Ascending aorta (tissue), 2 donors: Measurements from ENCODE around the gene GPS2. TPM values are rescaled to one million over a fixed set of nuclear protein-coding genes. Genes with fewer than 3 reads are reported as not detected.

Experiments used
- DNase-seq, 2 donors: peaks; one replicate each; pipeline ENCODE4 v3.0.0-alpha.2; 2019; ENCODE audit warnings: low spot score in 2 of 2
- H3K27ac ChIP-seq, 2 donors: fragments of 200-600 bp; sonication (generic); one replicate each; pipeline ENCODE4 v1.5.1; 2016 to 2017; ENCODE audit warnings: mild to moderate bottlenecking in 1 of 2
- H3K27me3 ChIP-seq: fragments of 200-600 bp; sonication (generic); one replicate; pipeline ENCODE4 v1.5.1; 2017
- H3K36me3 ChIP-seq, 2 donors: fragments of 200-600 bp; sonication (generic); one replicate each; pipeline ENCODE4 v1.5.1; 2016
- H3K4me1 ChIP-seq, 2 donors: fragments of 200-600 bp; sonication (generic); one replicate each; pipeline ENCODE4 v1.5.1; 2016 to 2017; ENCODE audit warnings: mild to moderate bottlenecking in 1 of 2
- H3K4me3 ChIP-seq, 2 donors: fragments of 200-600 bp; sonication (generic); one replicate each; pipeline ENCODE4 v1.5.1; 2016 to 2017; ENCODE audit warnings: mild to moderate bottlenecking in 1 of 2
- H3K9me3 ChIP-seq, 2 donors: fragments of 200-600 bp; sonication (generic); one replicate each; pipeline ENCODE4 v1.5.1; 2016
- intact Hi-C: fragments of 100-400 bp; cut with DNase I; formaldehyde crosslinking; loops from one replicate; pipeline ENCODE4 v1.15.1; 2023
- total RNA-seq: library from RNA; depleted of rRNA; stranded (reverse); fragments of >200 nt; gene quantifications from one replicate; pipeline ENCODE4 v1.1.0, GENCODE V29; 2016
- TF ChIP-seq, protein P1 (sequence below), 3 experiments: fragments of 200-600 bp in 2 of 3; fragments of 450-650 bp in 1 of 3; sonication (generic) in 2 of 3; IDR thresholded peaks; one replicate each; pipeline ENCODE4 v1.5.1; 2016 to 2019; ENCODE audit warnings: antibody characterized with exemption in 3 of 3, mild to moderate bottlenecking in 1 of 3, moderate library complexity in 1 of 3

GPS2 gene
- total RNA-seq, 1 donor from 2014 or later, result 52.4 TPM

DNA sequence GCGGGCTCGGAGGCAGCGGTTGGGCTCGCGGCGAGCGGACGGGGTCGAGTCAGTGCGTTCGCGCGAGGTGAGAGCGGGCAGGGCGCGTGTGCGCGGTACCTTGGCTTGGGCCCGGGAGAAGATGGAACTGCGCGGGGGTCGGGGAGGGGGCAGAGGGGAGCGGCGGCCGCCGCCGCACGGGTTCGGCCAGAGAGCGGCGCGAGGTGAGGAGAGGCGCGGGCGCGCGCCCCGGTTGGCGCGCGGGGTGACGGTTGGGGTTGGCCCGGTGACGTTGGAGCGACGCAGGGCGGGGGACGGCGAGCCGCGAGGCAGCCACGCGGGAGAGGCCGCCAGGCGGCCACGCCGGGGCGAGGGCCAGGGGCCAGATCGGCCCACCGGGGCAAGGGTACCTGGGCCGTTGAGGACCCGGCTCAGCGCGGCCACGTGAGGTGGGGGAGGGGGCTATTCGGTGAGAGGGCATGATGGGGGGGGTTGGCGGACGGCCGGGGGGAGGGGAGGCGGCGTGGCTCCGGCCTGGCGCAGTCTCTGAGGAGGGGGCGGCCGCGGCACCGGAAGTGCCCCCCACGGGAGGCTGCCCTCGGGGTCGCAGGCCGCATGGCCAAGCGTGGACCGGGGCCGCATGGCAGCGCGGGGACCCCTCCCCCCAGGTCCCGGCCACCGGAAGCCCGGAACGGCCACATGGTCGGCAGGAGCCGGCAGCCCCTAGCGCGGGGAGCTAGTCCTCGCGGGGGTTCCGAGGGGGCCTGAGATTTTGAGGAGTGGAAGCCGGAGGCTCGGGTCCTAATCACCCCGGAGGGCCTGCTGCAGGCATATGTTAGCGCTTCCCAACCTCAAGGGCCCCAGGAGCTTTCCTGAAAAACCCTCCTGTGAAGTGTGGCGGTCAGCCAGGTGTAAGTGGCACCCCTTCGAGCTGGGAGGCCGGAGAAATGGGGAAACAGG, 7.2 kb downstream of the GPS2 start:
- H3K4me3 ChIP-seq, result peak overlapping the region; percentile 76 to 99
- H3K27me3 ChIP-seq, result no peaks in the 10 kb centered on the region
- intact Hi-C loops, result loop anchor here (1.0 to 5.0 kb wide), 4 partner anchors 43 to 379 kb away; partner anchors contain the start of genes ELP5, PHF23, TP53 and WRAP53
- peaks cover 3 to 28% of the 10 kb centered on the region in 2 donors for H3K4me1 ChIP-seq
- H3K9me3 ChIP-seq, result no peaks in the 10 kb centered on the region
- H3K36me3 ChIP-seq, result peaks cover 34 to 35% of the 10 kb centered on the region in 2 donors
- peak overlapping the region; percentile 97 to 100 for H3K27ac ChIP-seq
- TF ChIP-seq, protein P1, sequence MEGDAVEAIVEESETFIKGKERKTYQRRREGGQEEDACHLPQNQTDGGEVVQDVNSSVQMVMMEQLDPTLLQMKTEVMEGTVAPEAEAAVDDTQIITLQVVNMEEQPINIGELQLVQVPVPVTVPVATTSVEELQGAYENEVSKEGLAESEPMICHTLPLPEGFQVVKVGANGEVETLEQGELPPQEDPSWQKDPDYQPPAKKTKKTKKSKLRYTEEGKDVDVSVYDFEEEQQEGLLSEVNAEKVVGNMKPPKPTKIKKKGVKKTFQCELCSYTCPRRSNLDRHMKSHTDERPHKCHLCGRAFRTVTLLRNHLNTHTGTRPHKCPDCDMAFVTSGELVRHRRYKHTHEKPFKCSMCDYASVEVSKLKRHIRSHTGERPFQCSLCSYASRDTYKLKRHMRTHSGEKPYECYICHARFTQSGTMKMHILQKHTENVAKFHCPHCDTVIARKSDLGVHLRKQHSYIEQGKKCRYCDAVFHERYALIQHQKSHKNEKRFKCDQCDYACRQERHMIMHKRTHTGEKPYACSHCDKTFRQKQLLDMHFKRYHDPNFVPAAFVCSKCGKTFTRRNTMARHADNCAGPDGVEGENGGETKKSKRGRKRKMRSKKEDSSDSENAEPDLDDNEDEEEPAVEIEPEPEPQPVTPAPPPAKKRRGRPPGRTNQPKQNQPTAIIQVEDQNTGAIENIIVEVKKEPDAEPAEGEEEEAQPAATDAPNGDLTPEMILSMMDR (IDR thresholded peaks at IDR 0.05), result no peak
- no peak for DNase-seq

DNA sequence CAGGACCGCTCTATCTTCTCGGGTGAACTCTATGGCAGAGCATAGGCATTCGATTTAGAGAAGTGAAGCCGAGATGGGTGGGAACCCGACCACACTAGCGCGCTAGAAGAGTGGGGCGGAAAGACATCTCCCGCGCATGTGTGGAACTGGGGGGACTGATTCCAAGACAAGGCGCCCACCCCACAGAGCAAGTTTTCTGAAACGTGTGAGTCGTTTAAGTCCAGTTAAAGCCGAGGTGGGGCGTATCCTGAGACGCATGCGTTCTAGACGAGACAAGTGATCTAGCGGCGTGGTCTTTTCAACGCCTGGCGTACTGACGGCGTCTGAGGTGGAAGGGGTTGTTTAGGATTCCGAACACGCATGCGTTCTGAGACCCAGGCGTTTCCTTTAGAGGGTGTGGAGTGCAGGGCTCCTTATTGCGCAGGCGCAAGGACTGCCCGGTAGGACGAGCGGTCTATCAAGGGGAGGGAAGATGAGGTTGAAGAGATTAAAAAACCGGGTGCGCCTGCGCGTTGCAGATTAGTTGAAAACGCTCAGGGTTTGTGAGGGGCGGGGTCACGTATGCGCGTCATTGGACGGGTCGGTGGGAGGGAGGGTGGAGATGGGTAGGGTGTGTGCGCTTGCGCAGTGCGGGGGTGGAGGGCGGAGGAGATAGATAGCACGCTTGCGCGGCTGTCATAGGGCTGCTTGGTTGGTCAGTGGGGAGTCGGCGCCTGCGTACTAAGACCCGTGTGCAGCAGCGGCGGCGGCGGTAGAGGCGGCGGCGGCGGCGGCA, 8.1 kb downstream of the GPS2 start, which contains the start of gene EIF5A:
Gene EIF5A, plus strand, starts transcription at position 718 of the 775 bp plus-strand sequence. CDS start 2,008 bp downstream, outside the sequence.
- no peaks in the 10 kb centered on the region for H3K27me3 ChIP-seq
- peak within 1 kb of the TSS; percentile 97 to 100 for H3K27ac ChIP-seq
- DNase-seq, result peak; percentile 98 to 99
- peak within 1 kb of the TSS; percentile 76 to 99 for H3K4me3 ChIP-seq
- TF ChIP-seq, protein P1 (IDR thresholded peaks at IDR 0.05), result no peak
- intact Hi-C loops, result loop anchor here (1.0 to 5.0 kb wide), 3 partner anchors 54 to 380 kb away; partner anchors contain the start of genes ELP5, PHF23, TP53 and WRAP53
- peaks cover 3 to 26% of the 10 kb centered on the region in 2 donors for H3K4me1 ChIP-seq
- no peaks in the 10 kb centered on the region for H3K9me3 ChIP-seq
- H3K36me3 ChIP-seq, result peaks cover 25 to 27% of the 10 kb centered on the region in 2 donors

GRCh38 chr17:7304179-7304578, 11.0 kb downstream of the GPS2 start:
- Histone ChIP-seq H3K27me3 (no peaks in the 10 kb centered on the region), H3K4me1 (peaks cover 0 to 9% of the 10 kb centered on the region in 2 donors), H3K4me3 (no peak overlapping the region), H3K36me3 (no peaks in the 10 kb centered on the region), H3K9me3 (no peaks in the 10 kb centered on the region), H3K27ac (no peak overlapping the region)
- TF ChIP-seq, protein P1 (IDR thresholded peaks at IDR 0.05), result no peak
- DNase-seq, result no peak
- intact Hi-C loops, result no loop called here

- Histone ChIP-seq H3K9me3 (no peaks in the 10 kb centered on the region), H3K4me3 (peak overlapping the region in 1 of 2 donors; percentile 33), H3K36me3 (no peaks in the 10 kb centered on the region), H3K27ac (peak overlapping the region in 1 of 2 donors; percentile 34), H3K27me3 (peaks cover 8% of the 10 kb centered on the region), H3K4me1 (peaks cover 4 to 22% of the 10 kb centered on the region in 2 donors)
- DNase-seq, result peak in 1 of 2 donors; percentile 89
- TF ChIP-seq, protein P1 (IDR thresholded peaks at IDR 0.05), result peak; percentile 95 to 97 (median 96)
- intact Hi-C loops, result loop anchor here (1.0 to 5.0 kb wide), 2 partner anchors 16 to 249 kb away; no protein-coding TSS in a partner anchor
Measured at GRCh38 chr17:7296189-7296861, 18.8 kb downstream of the GPS2 start.
